C4-2B (cell line): ENCODE data around the gene BLM.

Source experiments
- H3K27ac ChIP-seq: fragments of 450-650 bp; 2 replicates; pipeline ENCODE4 v1.5.1; 2017
- ZFX ChIP-seq: fragments of 450-650 bp; IDR thresholded peaks from 2 replicates; pipeline ENCODE4 v1.6.1; 2017
- TF ChIP-seq, protein P1 (sequence below): fragments of 450-650 bp; conservative IDR thresholded peaks from 2 replicates; pipeline ENCODE4 v1.5.1; 2017; ENCODE audit warnings: mild to moderate bottlenecking

The BLM gene

DNA sequence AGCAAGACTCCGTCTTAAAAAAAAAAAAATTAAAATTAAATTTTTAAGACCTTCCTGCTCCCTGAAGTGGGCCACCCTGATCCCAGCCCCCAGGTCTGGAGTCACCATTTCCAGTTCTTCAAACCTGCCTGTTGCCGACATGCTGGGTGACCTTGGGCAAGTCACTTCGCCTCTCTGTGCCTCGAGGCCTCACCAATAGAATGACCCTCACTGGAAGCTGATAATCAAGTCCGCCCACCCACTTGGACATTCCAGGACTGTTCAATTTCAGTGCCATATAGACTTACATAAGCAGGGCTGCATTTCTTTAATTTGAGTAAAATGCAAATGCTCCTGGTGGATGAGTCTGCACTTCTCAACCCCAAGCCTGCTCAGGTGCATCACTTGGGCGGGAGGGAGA, 112.0 kb downstream of the BLM start:
- no peak overlapping the region for H3K27ac ChIP-seq
- no peak for TF ChIP-seq ZFX
- TF ChIP-seq, protein P1, sequence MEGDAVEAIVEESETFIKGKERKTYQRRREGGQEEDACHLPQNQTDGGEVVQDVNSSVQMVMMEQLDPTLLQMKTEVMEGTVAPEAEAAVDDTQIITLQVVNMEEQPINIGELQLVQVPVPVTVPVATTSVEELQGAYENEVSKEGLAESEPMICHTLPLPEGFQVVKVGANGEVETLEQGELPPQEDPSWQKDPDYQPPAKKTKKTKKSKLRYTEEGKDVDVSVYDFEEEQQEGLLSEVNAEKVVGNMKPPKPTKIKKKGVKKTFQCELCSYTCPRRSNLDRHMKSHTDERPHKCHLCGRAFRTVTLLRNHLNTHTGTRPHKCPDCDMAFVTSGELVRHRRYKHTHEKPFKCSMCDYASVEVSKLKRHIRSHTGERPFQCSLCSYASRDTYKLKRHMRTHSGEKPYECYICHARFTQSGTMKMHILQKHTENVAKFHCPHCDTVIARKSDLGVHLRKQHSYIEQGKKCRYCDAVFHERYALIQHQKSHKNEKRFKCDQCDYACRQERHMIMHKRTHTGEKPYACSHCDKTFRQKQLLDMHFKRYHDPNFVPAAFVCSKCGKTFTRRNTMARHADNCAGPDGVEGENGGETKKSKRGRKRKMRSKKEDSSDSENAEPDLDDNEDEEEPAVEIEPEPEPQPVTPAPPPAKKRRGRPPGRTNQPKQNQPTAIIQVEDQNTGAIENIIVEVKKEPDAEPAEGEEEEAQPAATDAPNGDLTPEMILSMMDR = no peak

DNA sequence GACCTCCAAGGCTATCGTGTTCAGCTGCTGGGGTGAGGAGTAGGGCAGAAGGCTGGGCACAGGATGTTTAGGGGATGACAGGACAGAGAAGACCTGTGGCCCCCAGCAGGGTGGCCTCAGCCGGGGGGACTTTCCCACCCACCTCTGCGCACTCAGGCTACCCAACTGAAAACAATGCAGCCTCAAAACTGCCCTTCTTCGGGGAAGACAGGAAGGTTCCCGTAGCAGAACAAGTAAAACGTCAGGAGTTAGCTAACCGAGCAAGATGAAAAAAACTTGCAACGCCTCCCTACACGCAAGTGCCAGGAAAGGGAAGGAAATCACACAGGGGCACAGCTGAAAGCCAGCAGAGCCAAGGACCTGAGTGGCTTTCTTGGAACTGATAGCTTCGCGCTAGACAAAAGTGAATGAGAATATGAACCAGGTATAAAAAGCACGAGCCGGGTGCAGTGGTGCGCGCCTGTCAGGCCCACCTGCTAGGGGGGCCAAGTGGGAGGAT, 112.8 kb downstream of the BLM start:
- TF ChIP-seq, protein P1 = no peak
- TF ChIP-seq ZFX = no peak
- H3K27ac ChIP-seq = no peak overlapping the region

DNA sequence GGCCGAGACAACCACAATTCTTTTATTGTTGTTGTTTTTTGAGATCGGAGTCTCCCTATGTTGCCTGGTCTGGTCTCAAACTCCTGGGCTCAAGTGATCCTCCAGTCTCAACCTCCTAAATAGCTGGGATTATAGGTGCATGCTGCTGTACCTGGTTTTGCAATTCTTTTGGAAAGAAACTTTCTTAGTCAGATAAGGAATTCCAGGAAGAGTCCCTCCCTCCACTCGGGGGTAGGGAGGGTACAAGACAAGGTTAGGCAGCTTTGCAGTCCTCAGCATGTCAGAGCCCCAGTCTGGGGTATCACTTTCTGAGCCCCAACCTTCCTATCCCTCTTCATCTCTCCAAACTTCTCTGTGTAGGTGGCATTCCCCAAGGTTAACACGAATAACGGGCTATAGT, 117.5 kb downstream of the BLM start:
- H3K27ac ChIP-seq = no peak overlapping the region
- TF ChIP-seq, protein P1 = no peak
- no peak for TF ChIP-seq ZFX

DNA sequence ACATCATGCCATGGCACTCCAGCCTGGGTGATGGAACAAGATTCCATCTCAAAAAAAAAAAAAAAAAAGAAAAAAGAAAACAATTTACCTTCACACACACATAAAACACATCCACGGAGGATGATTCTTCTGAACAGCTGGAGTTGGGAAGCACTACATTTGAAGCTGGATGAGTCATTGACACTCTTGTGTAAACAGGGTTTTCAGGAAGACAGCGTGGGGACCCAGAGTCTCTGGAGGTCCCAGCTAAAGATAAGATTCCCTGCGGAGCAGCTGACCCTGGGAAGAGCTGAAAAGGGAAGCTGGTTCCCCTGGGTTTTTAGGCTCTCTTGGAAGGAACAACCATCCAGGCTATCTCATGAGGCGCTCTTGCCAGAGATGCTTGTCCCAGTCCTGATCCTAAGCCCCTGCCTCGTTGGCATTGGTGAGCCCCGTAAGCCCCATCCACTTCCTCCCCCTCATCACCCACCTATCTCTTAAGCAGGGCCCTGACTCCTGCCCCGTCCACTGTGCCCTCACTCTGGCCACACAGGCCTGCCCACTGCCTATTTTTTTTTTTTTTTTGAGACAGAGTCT, 119.2 kb downstream of the BLM start:
- H3K27ac ChIP-seq = no peak overlapping the region
- TF ChIP-seq, protein P1 = no peak
- no peak for TF ChIP-seq ZFX

DNA sequence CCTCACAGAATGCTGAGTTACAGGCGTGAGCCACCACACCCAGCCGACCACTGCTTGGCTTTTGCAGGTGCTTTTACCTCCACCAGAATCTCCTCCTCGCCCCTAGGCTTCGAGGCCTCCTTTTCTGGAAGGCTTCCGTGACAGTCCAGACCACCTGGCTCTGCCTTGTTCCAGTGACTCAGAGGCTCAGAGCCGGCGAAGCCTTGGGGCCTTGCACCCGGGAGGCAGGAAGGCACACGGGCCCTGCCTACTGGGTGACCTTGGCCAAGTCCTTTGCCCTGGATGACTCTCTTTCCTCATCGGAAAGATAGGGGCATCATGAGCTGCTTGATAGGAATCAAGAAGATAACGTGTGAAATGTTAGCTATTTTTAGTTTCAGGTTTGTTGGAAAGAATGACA, 119.9 kb downstream of the BLM start:
- no peak overlapping the region for H3K27ac ChIP-seq
- TF ChIP-seq, protein P1 = no peak
- no peak for TF ChIP-seq ZFX

DNA sequence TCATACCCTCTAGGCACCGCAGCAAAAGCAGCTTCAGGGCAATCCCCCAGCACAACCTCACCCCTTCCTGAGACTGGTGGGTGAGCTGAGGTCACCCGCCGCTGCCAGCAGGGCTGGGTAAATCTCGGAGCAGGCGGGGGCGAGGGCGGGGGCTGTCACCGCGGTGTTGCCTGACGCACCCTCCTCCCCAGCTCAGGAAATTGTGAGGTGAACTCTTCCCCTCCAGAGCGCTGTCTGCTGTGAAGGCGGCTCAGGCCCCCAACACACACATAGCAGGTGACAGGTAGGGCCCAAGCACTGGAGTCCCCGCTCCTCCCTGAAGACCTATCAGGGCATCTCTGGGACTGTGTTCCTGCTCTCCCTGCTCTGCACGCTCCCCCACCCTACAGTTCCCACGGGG, 121.0 kb downstream of the BLM start:
- H3K27ac ChIP-seq = no peak overlapping the region
- no peak for TF ChIP-seq ZFX
- TF ChIP-seq, protein P1 = no peak

DNA sequence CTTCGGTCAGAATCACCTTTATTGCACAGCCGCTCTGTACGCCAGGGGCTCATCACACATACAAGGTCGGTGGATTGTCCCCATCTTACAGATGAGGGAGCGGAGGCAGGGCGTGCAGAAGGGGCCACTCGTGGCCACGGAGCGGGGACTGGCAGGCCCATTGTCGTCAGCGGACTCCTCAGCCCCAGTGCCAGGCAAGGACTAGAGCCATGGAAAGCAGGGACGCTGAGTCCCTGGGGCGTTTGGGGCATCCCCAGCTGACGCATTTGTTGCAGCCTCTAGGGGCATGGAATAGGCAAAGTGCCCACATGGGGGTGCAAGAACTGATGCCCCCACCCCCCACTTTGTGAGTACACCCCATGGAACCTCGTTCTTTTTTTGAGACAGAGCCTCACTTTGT, 121.4 kb downstream of the BLM start:
- TF ChIP-seq, protein P1 = no peak
- no peak for TF ChIP-seq ZFX
- H3K27ac ChIP-seq = no peak overlapping the region
